CD14-positive monocyte (primary cell): Measurements from ENCODE around the gene WIPF3. TPM values are rescaled to one million over a fixed set of nuclear protein-coding genes. Genes with fewer than 3 reads are reported as not detected.

Experiments
- DNase-seq, 3 donors: peaks; one replicate each; pipeline ENCODE4 v3.0.0-alpha.2; 2011 to 2022
- H2AFZ ChIP-seq: 2 replicates; pipeline ENCODE4 v1.6.0; 2012; ENCODE audit warnings: mild to moderate bottlenecking, low read depth, low read length, inconsistent platforms; ENCODE audit not compliant: insufficient read depth, poor library complexity, severe bottlenecking
- H3K27ac ChIP-seq, 2 donors: 1 replicate in 1 of 2; 2 replicates in 1 of 2; pipeline ENCODE4 v1.5.1; 2012 to 2013; ENCODE audit warnings: low read length in 2 of 2, control low read depth in 1 of 2, inconsistent platforms in 1 of 2, low read depth in 1 of 2, mild to moderate bottlenecking in 1 of 2
- H3K27me3 ChIP-seq, 2 donors: one replicate each; pipeline versions ENCODE4 v1.6.0 to v1.6.1; 2011 to 2013; ENCODE audit warnings: low read length in 2 of 2; ENCODE audit not compliant: control insufficient read depth in 2 of 2, insufficient read depth in 2 of 2
- H3K36me3 ChIP-seq, 2 donors: replicated peaks in 1 of 2; 1 replicate in 1 of 2; 2 replicates in 1 of 2; pipeline versions ENCODE4 v1.5.1 to v1.6.1; 2012 to 2013; ENCODE audit warnings: low read length in 2 of 2, control low read depth in 1 of 2, inconsistent platforms in 1 of 2, mild to moderate bottlenecking in 1 of 2; ENCODE audit not compliant: insufficient read depth in 2 of 2, control insufficient read depth in 1 of 2
- H3K4me1 ChIP-seq, 2 donors: 1 replicate in 1 of 2; 2 replicates in 1 of 2; pipeline versions ENCODE4 v1.5.1 to v1.6.1; 2012 to 2013; ENCODE audit warnings: low read length in 2 of 2, control low read depth in 1 of 2, inconsistent platforms in 1 of 2, mild to moderate bottlenecking in 1 of 2, moderate library complexity in 1 of 2; ENCODE audit not compliant: insufficient read depth in 2 of 2, control insufficient read depth in 1 of 2
- H3K4me2 ChIP-seq: replicated peaks from 2 replicates; pipeline ENCODE3; 2012; ENCODE audit warnings: low read length, moderate library complexity, mild to moderate bottlenecking; ENCODE audit not compliant: poor library complexity, severe bottlenecking; ENCODE audit errors: extremely low read depth
- H3K4me3 ChIP-seq, 3 experiments: fragments of 200-600 bp in 1 of 3; sonication (generic) in 1 of 3; replicated peaks in 1 of 3; 1 replicate in 2 of 3; 2 replicates in 1 of 3; pipeline ENCODE4 v1.5.1; 2011 to 2013; ENCODE audit warnings: low read length in 3 of 3, mild to moderate bottlenecking in 3 of 3, control low read depth in 2 of 3, low read depth in 2 of 3, inconsistent platforms in 1 of 3, moderate library complexity in 1 of 3
- H3K79me2 ChIP-seq: 2 replicates; pipeline ENCODE4 v1.6.0; 2012; ENCODE audit warnings: mild to moderate bottlenecking, control low read depth, inconsistent platforms, low read length, moderate library complexity; ENCODE audit not compliant: insufficient read depth
- H3K9ac ChIP-seq: 2 replicates; pipeline ENCODE4 v1.6.0; 2017; ENCODE audit warnings: low read length, mild to moderate bottlenecking; ENCODE audit not compliant: insufficient read depth, poor library complexity, severe bottlenecking
- H3K9me3 ChIP-seq, 2 donors: replicated peaks in 1 of 2; 1 replicate in 1 of 2; 2 replicates in 1 of 2; pipeline versions ENCODE4 v1.5.1 to v1.6.1; 2012 to 2013; ENCODE audit warnings: low read length in 2 of 2, control low read depth in 1 of 2; ENCODE audit not compliant: control insufficient read depth in 1 of 2, insufficient read depth in 1 of 2
- H4K20me1 ChIP-seq: 2 replicates; pipeline ENCODE4 v1.6.0; 2012; ENCODE audit warnings: mild to moderate bottlenecking, low read length, control low read depth, moderate library complexity; ENCODE audit not compliant: insufficient read depth
- H3K27ac Mint-ChIP-seq, 7 donors: one replicate each; pipeline ENCODE4 v1.8.0; 2020; ENCODE audit warnings: mild to moderate bottlenecking in 7 of 7, mixed read lengths in 7 of 7, moderate library complexity in 6 of 7, inconsistent platforms in 2 of 7
- H3K27me3 Mint-ChIP-seq, 3 donors: one replicate each; pipeline ENCODE4 v1.8.0; 2021 to 2022; ENCODE audit warnings: low read depth in 3 of 3, mild to moderate bottlenecking in 3 of 3, mixed read lengths in 3 of 3, moderate library complexity in 3 of 3, inconsistent platforms in 1 of 3
- H3K36me3 Mint-ChIP-seq, 2 donors: one replicate each; pipeline ENCODE4 v1.8.0; 2020; ENCODE audit warnings: mixed read lengths in 2 of 2, inconsistent platforms in 1 of 2, mild to moderate bottlenecking in 1 of 2
- H3K4me1 Mint-ChIP-seq: one replicate; pipeline ENCODE4 v1.8.0; 2020; ENCODE audit warnings: mild to moderate bottlenecking, mixed read lengths
- H3K4me3 Mint-ChIP-seq, 2 donors: one replicate each; pipeline ENCODE4 v1.8.0; 2020; ENCODE audit warnings: mild to moderate bottlenecking in 2 of 2, mixed read lengths in 2 of 2, moderate library complexity in 1 of 2
- H3K9me3 Mint-ChIP-seq, 7 donors: one replicate each; pipeline ENCODE4 v1.8.0; 2020 to 2022; ENCODE audit warnings: mixed read lengths in 7 of 7, mild to moderate bottlenecking in 6 of 7, moderate library complexity in 6 of 7, inconsistent platforms in 2 of 7
- CTCF ChIP-seq: fragments of 200-600 bp; IDR thresholded peaks from one replicate; pipeline ENCODE4 v1.8.0; 2022; ENCODE audit warnings: antibody characterized with exemption, mild to moderate bottlenecking
- WGBS: methylation state at CpG from one replicate; pipeline ENCODE4 v1.1.5; 2013; ENCODE audit warnings: missing lambda C conversion rate; ENCODE audit not compliant: insufficient coverage; 5-methylcytosine and 5-hydroxymethylcytosine counted together
- intact Hi-C, 2 donors: fragments of 100-400 bp; cut with micrococcal nuclease; formaldehyde crosslinking; loops; one replicate each; pipeline versions ENCODE4 v1.15.0 to v1.15.1; 2023
- polyA plus RNA-seq, 3 donors: library from polyadenylated mRNA; depleted of rRNA in 1 of 3; unstranded in 2 of 3; stranded (reverse) in 1 of 3; fragments of 300-500 nt in 2 of 3; fragments of >200 nt in 1 of 3; fragmentation: Illumina TruSeq in 2 of 3; gene quantifications; 1 replicate in 2 of 3; 2 replicates in 1 of 3; pipeline ENCODE4 v1.2.3, GENCODE V29; 2012 to 2021

Gene WIPF3
- polyA plus RNA-seq, 3 donors, result not detected

GRCh38 chr7:29955799-29956486, 149.6 kb downstream of the WIPF3 start:
- Histone ChIP-seq H3K9me3 (peaks cover 3 to 4% of the 10 kb centered on the region in 2 donors), H4K20me1 (no peaks in the 10 kb centered on the region), H3K36me3 (peaks cover 12 to 21% of the 10 kb centered on the region in 2 donors), H3K4me3 (peak overlapping the region in 1 of 3 experiments; percentile 53), H3K9ac (no peak overlapping the region), H3K79me2 (no peaks in the 10 kb centered on the region), H3K27me3 (no peaks in the 10 kb centered on the region), H3K4me2 (peak overlapping the region; percentile 53), H3K27ac (peak overlapping the region in 1 of 2 donors; percentile 49), H3K4me1 (peaks cover 29 to 44% of the 10 kb centered on the region in 2 donors), H2AFZ (no peak overlapping the region)
- no peak for TF ChIP-seq CTCF
- WGBS, result 0% methylated on average over 5 of the region's 8 CpGs
- Mint-ChIP-seq H3K36me3 (peaks cover 17 to 18% of the 10 kb centered on the region in 2 donors), H3K4me1 (peaks cover 37% of the 10 kb centered on the region), H3K4me3 (peak overlapping the region in 1 of 2 donors; percentile 81), H3K9me3 (peaks cover 0 to 5% (median 3%) of the 10 kb centered on the region in 7 donors), H3K27ac (peak overlapping the region in 5 of 7 donors; percentile 32 to 75 (median 67)), H3K27me3 (peaks cover 1 to 3% (median 1%) of the 10 kb centered on the region in 3 donors)
- intact Hi-C loops, result no loop called here
- DNase-seq, result peak; percentile 70 to 76 (median 73)

- peaks cover 1 to 3% (median 1%) of the 10 kb centered on the region in 3 donors for H3K27me3 Mint-ChIP-seq
- H3K36me3 ChIP-seq, result peaks cover 7 to 16% of the 10 kb centered on the region in 2 donors
- peak overlapping the region in 1 of 2 donors; percentile 81 for H3K4me3 Mint-ChIP-seq
- peaks cover 37% of the 10 kb centered on the region for H3K4me1 Mint-ChIP-seq
- H3K9ac ChIP-seq, result no peak overlapping the region
- H3K4me2 ChIP-seq, result peak overlapping the region; percentile 53
- no peaks in the 10 kb centered on the region for H3K27me3 ChIP-seq
- TF ChIP-seq CTCF, result no peak
- H3K27ac ChIP-seq, result peak overlapping the region in 1 of 2 donors; percentile 49
- peaks cover 29 to 44% of the 10 kb centered on the region in 2 donors for H3K4me1 ChIP-seq
- WGBS, result 0% methylated on average over 1 of the region's 3 CpGs
- H3K27ac Mint-ChIP-seq, result peak overlapping the region in 5 of 7 donors; percentile 32 to 75 (median 67)
- H4K20me1 ChIP-seq, result no peaks in the 10 kb centered on the region
- peaks cover 0 to 2% (median 0%) of the 10 kb centered on the region in 7 donors for H3K9me3 Mint-ChIP-seq
- peak overlapping the region in 1 of 3 experiments; percentile 53 for H3K4me3 ChIP-seq
- DNase-seq, result no peak
- H3K9me3 ChIP-seq, result no peaks in the 10 kb centered on the region
- intact Hi-C loops, result no loop called here
- H3K36me3 Mint-ChIP-seq, result peaks cover 13 to 14% of the 10 kb centered on the region in 2 donors
- H2AFZ ChIP-seq, result no peak overlapping the region
- no peaks in the 10 kb centered on the region for H3K79me2 ChIP-seq
Observed at GRCh38 chr7:29956487-29956836, 150.2 kb downstream of the WIPF3 start.
